Measurements from ENCODE around the gene S100A6. TPM values are rescaled to one million over a fixed set of nuclear protein-coding genes. Genes with fewer than 3 reads are reported as not detected.
"Not testable (repeated sequence)": the region's sequence is repeated elsewhere in the genome, so short reads cannot be mapped to it uniquely, and the experiment has no call there.

Gene S100A6
- total and polyA plus RNA-seq, 2 donors (not counting 3 experiments of a cell fraction or from before 2014, with no cell fraction given): 552 to 908 TPM

- H3K4me3 ChIP-seq (replicated peaks in 1 of 3; ENCODE audit: insufficient read depth in 1 of 3, low read depth in 1 of 3, low read length in 3 of 3): not testable (repeated sequence)
- BruUV-seq (replicated peaks): TSS peak; percentile 39
Observed at GRCh38 chr1:153522353-153523048, 13.3 kb downstream of the S100A6 start.

GRCh38 chr1:153521808-153522207, 14.0 kb downstream of the S100A6 start:
- BruUV-seq (replicated peaks); H3K36me3 ChIP-seq (ENCODE audit: control insufficient read depth in 2 of 2, extremely low read depth in 1 of 2, insufficient read depth in 2 of 2, low read length in 2 of 2); H4K20me1 ChIP-seq (replicated peaks; ENCODE audit: control insufficient read depth, extremely low read depth, insufficient read depth, low read length); H3K4me2 ChIP-seq (ENCODE audit: insufficient read depth, low read length); H2AFZ ChIP-seq (ENCODE audit: low read depth, low read length); H3K9ac ChIP-seq (replicated peaks; ENCODE audit: extremely low read depth, insufficient read depth, low read length); dilution Hi-C loops (cut with MboI; ENCODE audit: extremely low pct_ligation_motif_present, low sequenced_read_pairs); H3K9me1 ChIP-seq (replicated peaks; ENCODE audit: control insufficient read depth, extremely low read depth, insufficient read depth, low read length); POLR2A ChIA-PET; intact Hi-C loops (cut with micrococcal nuclease); H3K27me3 ChIP-seq (ENCODE audit: control insufficient read depth in 2 of 2, insufficient read depth in 2 of 2, low read length in 2 of 2); DNase-seq (ENCODE audit: low read depth, low spot score); H3K4me3 ChIP-seq (replicated peaks in 1 of 3; ENCODE audit: insufficient read depth in 1 of 3, low read depth in 1 of 3, low read length in 3 of 3); H3K4me1 ChIP-seq (ENCODE audit: control insufficient read depth, extremely low read depth, insufficient read depth, low read length); H3K27ac ChIP-seq (ENCODE audit: insufficient read depth, low read depth, low read length); H3K79me2 ChIP-seq (ENCODE audit: control insufficient read depth, insufficient read depth, low read length); H3K9me3 ChIP-seq (replicated peaks; ENCODE audit: control insufficient read depth, insufficient read depth, low read length); FAIRE-seq: not testable (repeated sequence)
- CTCF ChIA-PET: interaction anchor here (1.3 to 2.5 kb wide), 4 partner anchors 11 to 106 kb away, joined by 4 to 14 read pairs (median 6); partner anchors contain the start of gene S100A13

More at GRCh38 chr1:153522353-153523048, 13.3 kb downstream of the S100A6 start:
- dilution Hi-C loops (cut with MboI; ENCODE audit: extremely low pct_ligation_motif_present, low sequenced_read_pairs); intact Hi-C loops (cut with micrococcal nuclease); H2AFZ ChIP-seq (ENCODE audit: low read depth, low read length); H3K9me3 ChIP-seq (replicated peaks; ENCODE audit: control insufficient read depth, insufficient read depth, low read length); H4K20me1 ChIP-seq (replicated peaks; ENCODE audit: control insufficient read depth, extremely low read depth, insufficient read depth, low read length); H3K4me1 ChIP-seq (ENCODE audit: control insufficient read depth, extremely low read depth, insufficient read depth, low read length); FAIRE-seq; H3K27me3 ChIP-seq (ENCODE audit: control insufficient read depth in 2 of 2, insufficient read depth in 2 of 2, low read length in 2 of 2); H3K9me1 ChIP-seq (replicated peaks; ENCODE audit: control insufficient read depth, extremely low read depth, insufficient read depth, low read length); POLR2A ChIA-PET; H3K4me2 ChIP-seq (ENCODE audit: insufficient read depth, low read length); H3K36me3 ChIP-seq (ENCODE audit: control insufficient read depth in 2 of 2, extremely low read depth in 1 of 2, insufficient read depth in 2 of 2, low read length in 2 of 2); DNase-seq (ENCODE audit: low read depth, low spot score); H3K9ac ChIP-seq (replicated peaks; ENCODE audit: extremely low read depth, insufficient read depth, low read length); H3K27ac ChIP-seq (ENCODE audit: insufficient read depth, low read depth, low read length); H3K79me2 ChIP-seq (ENCODE audit: control insufficient read depth, insufficient read depth, low read length): not testable (repeated sequence)
- CTCF ChIA-PET: interaction anchor here (1.4 to 2.2 kb wide), 2 partner anchors 9 to 12 kb away, joined by 5 to 9 read pairs; no protein-coding TSS in a partner anchor
